GM12878 (cell line): Measurements from ENCODE around the gene PAOX. TPM values are rescaled to one million over a fixed set of nuclear protein-coding genes. Genes with fewer than 3 reads are reported as not detected.

ENCODE experiments used
- ATF3 ChIP-seq: IDR thresholded peaks from 2 replicates; pipeline ENCODE4 v1.6.1; 2011; ENCODE audit warnings: low read depth, mild to moderate bottlenecking, low read length, moderate library complexity, borderline replicate concordance; ENCODE audit errors: extremely low read depth
- CBFB ChIP-seq: IDR thresholded peaks from 2 replicates; pipeline ENCODE4 v1.6.1; 2016; ENCODE audit warnings: antibody characterized with exemption, low read depth
- CREB1 ChIP-seq: IDR thresholded peaks from 2 replicates; pipeline ENCODE4 v1.6.1; 2012; ENCODE audit warnings: low read depth, mild to moderate bottlenecking, inconsistent platforms
- EGR1 ChIP-seq, 2 experiments: IDR thresholded peaks; 1 replicate in 1 of 2; 2 replicates in 1 of 2; pipeline ENCODE4 v1.6.1; 2011 to 2012; ENCODE audit warnings: low read depth in 2 of 2, low read length in 2 of 2, borderline replicate concordance in 1 of 2, mild to moderate bottlenecking in 1 of 2, moderate library complexity in 1 of 2
- ETV6 ChIP-seq, 2 experiments: fragments of 450-650 bp in 1 of 2; IDR thresholded peaks in 1 of 2; conservative IDR thresholded peaks in 1 of 2; 2 replicates each; pipeline ENCODE4 v1.6.1; 2014; ENCODE audit warnings: antibody characterized with exemption in 1 of 2, borderline replicate concordance in 1 of 2, low read depth in 1 of 2, mild to moderate bottlenecking in 1 of 2, moderate library complexity in 1 of 2
- HDAC2 ChIP-seq: fragments of 200-600 bp; sonication (generic); IDR thresholded peaks from 2 replicates; pipeline ENCODE4 v1.6.1; 2017
- JUND ChIP-seq: IDR thresholded peaks from 2 replicates; pipeline ENCODE4 v1.6.1; 2012; ENCODE audit warnings: low read depth, mild to moderate bottlenecking, low read length, improper control_type of control experiment, moderate library complexity
- MYC ChIP-seq: IDR thresholded peaks from 2 replicates; pipeline ENCODE4 v1.6.1; 2011; ENCODE audit warnings: mild to moderate bottlenecking, low read length, moderate library complexity, inconsistent platforms; ENCODE audit not compliant: insufficient read depth, insufficient replicate concordance, insufficient read length, severe bottlenecking
- NFYA ChIP-seq: IDR thresholded peaks from 2 replicates; pipeline ENCODE4 v1.6.1; 2011; ENCODE audit warnings: low read depth, mild to moderate bottlenecking, low read length, improper control_type of control experiment, borderline replicate concordance
- NRF1 ChIP-seq: conservative IDR thresholded peaks from 2 replicates; pipeline ENCODE4 v1.6.1; 2011; ENCODE audit warnings: mild to moderate bottlenecking, low read depth, low read length, improper control_type of control experiment
- PKNOX1 ChIP-seq: fragments of 450-650 bp; IDR thresholded peaks from 2 replicates; pipeline ENCODE4 v1.6.1; 2016; ENCODE audit warnings: mild to moderate bottlenecking
- PRDM15 ChIP-seq: fragments of 450-650 bp; formaldehyde crosslinking; IDR thresholded peaks from 2 replicates; pipeline ENCODE4 v1.4.0; 2020; ENCODE audit warnings: mild to moderate bottlenecking, moderate library complexity
- RAD21 ChIP-seq: IDR thresholded peaks from 2 replicates; pipeline ENCODE4 v1.6.1; 2011; ENCODE audit warnings: mild to moderate bottlenecking, low read depth, low read length, moderate library complexity; ENCODE audit not compliant: insufficient read depth
- RUNX3 ChIP-seq: IDR thresholded peaks from 2 replicates; pipeline ENCODE4 v1.6.1; 2012; ENCODE audit warnings: low read length, inconsistent platforms
- SREBF1 ChIP-seq: IDR thresholded peaks from 2 replicates; pipeline ENCODE4 v1.6.1; 2012; ENCODE audit warnings: mild to moderate bottlenecking, low read length
- SUPT20H ChIP-seq: IDR thresholded peaks from 2 replicates; pipeline ENCODE4 v1.6.1; 2011; ENCODE audit warnings: low read depth, mild to moderate bottlenecking, low read length, moderate library complexity, borderline replicate concordance; ENCODE audit not compliant: control insufficient read depth
- TARDBP ChIP-seq: IDR thresholded peaks from 2 replicates; pipeline ENCODE4 v1.6.1; 2016; ENCODE audit warnings: borderline replicate concordance
- TCF3 ChIP-seq: IDR thresholded peaks from 2 replicates; pipeline ENCODE4 v1.6.1; 2012; ENCODE audit warnings: low read depth, mild to moderate bottlenecking, low read length, borderline replicate concordance; ENCODE audit not compliant: insufficient read depth
- YY1 ChIP-seq: IDR thresholded peaks from 2 replicates; pipeline ENCODE4 v1.6.1; 2011; ENCODE audit warnings: low read depth, mild to moderate bottlenecking, low read length
- ZBTB33 ChIP-seq: fragments of 450-650 bp; IDR thresholded peaks from 2 replicates; pipeline ENCODE4 v1.6.1; 2017; ENCODE audit warnings: mild to moderate bottlenecking
- ZNF207 ChIP-seq: fragments of 450-650 bp; IDR thresholded peaks from 2 replicates; pipeline ENCODE4 v1.6.1; 2014; ENCODE audit warnings: antibody characterized with exemption, mild to moderate bottlenecking, borderline replicate concordance
- ZNF274 ChIP-seq: IDR thresholded peaks from one replicate; pipeline ENCODE4 v1.8.0; 2011; ENCODE audit not compliant: insufficient read length, insufficient read depth
- ZSCAN29 ChIP-seq: fragments of 450-650 bp; IDR thresholded peaks from 2 replicates; pipeline ENCODE4 v1.6.1; 2017; ENCODE audit warnings: mild to moderate bottlenecking, moderate library complexity
- polyA plus RNA-seq, 11 experiments: library from polyadenylated mRNA; depleted of rRNA in 4 of 11; unstranded in 6 of 11; stranded (reverse) in 5 of 11; fragments of >200 nt; fragmentation: Nextera tagmentation in 4 of 11; fragmentation: Illumina TruSeq in 1 of 11; extraction: Ambion mirVana in 4 of 11; extraction: Trizol in 1 of 11; gene quantifications; 1 replicate in 1 of 11; 2 replicates in 10 of 11; pipeline versions ENCODE4 v1.2.1 to v1.2.3, GENCODE V29; 2011 to 2016; ENCODE audit warnings: inconsistent platforms in 2 of 11, missing spikeins in 2 of 11, low read depth in 1 of 11
- total RNA-seq, 4 experiments: library from RNA; depleted of rRNA in 3 of 4; stranded (reverse); fragments of >200 nt in 3 of 4; fragmentation: Illumina TruSeq in 1 of 4; extraction: Trizol in 1 of 4; gene quantifications; 2 replicates each; pipeline versions ENCODE4 v1.2.1 to v1.2.3, GENCODE V29; 2013 to 2021

The PAOX gene
- total and polyA plus RNA-seq, 10 of the 15 experiments (the other 5 are each of a cell fraction or from before 2014, with no cell fraction given) = 1.2 to 22.2 (median 10.5) TPM

GRCh38 chr10:133394064-133394663, 15.1 kb downstream of the PAOX start, which contains the start of gene MTG1 (continued):
- no peak for TF ChIP-seq PRDM15 (CRISPR knock-in tag)
- TF ChIP-seq JUND = 0 out of 2 replicates have a peak, but pooled peaks have one; percentile 36
- TF ChIP-seq ETV6 (conservative IDR thresholded peaks at IDR 0.05 in 1 of 2, IDR thresholded peaks at IDR 0.05 in 1 of 2; ENCODE audit: borderline replicate concordance in 1 of 2, low read depth in 1 of 2) = peak in 1 of 2 experiments; percentile 40; a peak in 1 of 4 replicates
- peak; percentile 92 for TF ChIP-seq NRF1
- peak; percentile 93 for TF ChIP-seq YY1
- TF ChIP-seq TCF3 = peak; percentile 73; the same call in 1 of the 2 replicates
- TF ChIP-seq ATF3 = peak; percentile 41; the same call in 1 of the 2 replicates
- no peak for TF ChIP-seq NFYA
- TF ChIP-seq ZNF207 = peak; percentile 83; the same call in 1 of the 2 replicates
- TF ChIP-seq HDAC2 = no peak
- TF ChIP-seq MYC = peak; percentile 89
- peak; percentile 73; the same call in 1 of the 2 replicates for TF ChIP-seq TARDBP
- no peak for TF ChIP-seq SREBF1
- TF ChIP-seq RUNX3 = peak; percentile 74
- no peak for TF ChIP-seq RAD21
- TF ChIP-seq CBFB = no peak
- no peak for TF ChIP-seq ZBTB33
- TF ChIP-seq EGR1 (IDR thresholded peaks at IDR 0.05; ENCODE audit: borderline replicate concordance in 1 of 2, low read depth in 2 of 2, low read length in 2 of 2) = no peak
- no peak for TF ChIP-seq SUPT20H
- peak; percentile 54; the same call in 1 of the 2 replicates for TF ChIP-seq CREB1
- no peak for TF ChIP-seq ZNF274
- TF ChIP-seq ZSCAN29 = 0 out of 2 replicates have a peak, but pooled peaks have one; percentile 13
- TF ChIP-seq PKNOX1 = peak; percentile 45; the same call in 1 of the 2 replicates
